ENCODE measurements around the gene OMP.

GRCh38 chr11:77141475-77141874, 38.8 kb downstream of the OMP start:
- TF ChIP-seq CTCF (IDR thresholded peaks at IDR 0.05; ENCODE audit: low read length) (no peak), EZH2 (optimal IDR thresholded peaks at IDR 0.05; ENCODE audit: low read depth, low read length) (no peak)

Measured in MM.1S (cell line).